D721Med (cell line): ENCODE data around the gene MRPS26.
"Not testable (repeated sequence)": the region's sequence is repeated elsewhere in the genome, so short reads cannot be mapped to it uniquely, and the experiment has no call there.

Source experiments
- DNase-seq: peaks from one replicate; pipeline ENCODE4 v3.0.0; 2011; ENCODE audit warnings: low spot score; ENCODE audit not compliant: insufficient read length
- FAIRE-seq: peaks from 2 replicates; lab custom pipeline; 2011; peaks lifted over from hg19 to GRCh38; lab: Jason Lieb, UNC
- TF ChIP-seq, protein P1 (sequence below): IDR thresholded peaks from 2 replicates; pipeline ENCODE4 v1.5.1; 2012; ENCODE audit warnings: mild to moderate bottlenecking, control low read depth; ENCODE audit not compliant: insufficient read depth; ENCODE audit errors: missing control alignments

Gene MRPS26

DNA sequence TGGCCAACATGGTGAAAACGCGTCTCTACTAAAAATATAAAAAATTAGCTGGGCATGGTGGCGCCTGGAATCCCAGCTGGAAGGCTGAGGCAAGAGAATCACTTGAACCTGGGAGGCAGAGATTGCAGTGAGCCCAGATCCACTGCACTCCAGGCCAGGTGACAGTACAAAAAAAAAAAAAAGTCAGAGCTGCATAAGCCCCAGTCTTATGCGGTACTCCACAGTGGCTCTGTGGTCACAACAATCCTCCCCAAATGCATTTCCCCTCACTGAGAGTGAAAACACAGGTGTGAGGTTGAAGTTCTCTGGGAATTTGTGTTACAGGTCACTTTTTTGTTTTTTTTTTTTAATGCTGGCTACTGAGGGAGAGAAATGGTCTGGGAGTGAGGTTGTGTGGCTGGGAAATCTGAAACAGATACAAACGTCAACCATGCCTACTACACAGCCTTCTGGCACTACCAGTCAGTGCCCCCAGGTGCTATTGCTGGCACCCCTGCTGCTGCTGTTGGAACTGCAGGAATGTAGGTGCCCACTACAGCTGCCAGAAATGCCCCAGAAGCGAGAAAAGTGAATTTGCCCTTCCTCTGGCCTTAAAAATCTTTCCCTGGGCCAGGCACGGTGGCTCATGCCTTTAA is 5.7 kb downstream of the MRPS26 start:
- FAIRE-seq (no peak), DNase-seq (no peak)
- TF ChIP-seq, protein P1, sequence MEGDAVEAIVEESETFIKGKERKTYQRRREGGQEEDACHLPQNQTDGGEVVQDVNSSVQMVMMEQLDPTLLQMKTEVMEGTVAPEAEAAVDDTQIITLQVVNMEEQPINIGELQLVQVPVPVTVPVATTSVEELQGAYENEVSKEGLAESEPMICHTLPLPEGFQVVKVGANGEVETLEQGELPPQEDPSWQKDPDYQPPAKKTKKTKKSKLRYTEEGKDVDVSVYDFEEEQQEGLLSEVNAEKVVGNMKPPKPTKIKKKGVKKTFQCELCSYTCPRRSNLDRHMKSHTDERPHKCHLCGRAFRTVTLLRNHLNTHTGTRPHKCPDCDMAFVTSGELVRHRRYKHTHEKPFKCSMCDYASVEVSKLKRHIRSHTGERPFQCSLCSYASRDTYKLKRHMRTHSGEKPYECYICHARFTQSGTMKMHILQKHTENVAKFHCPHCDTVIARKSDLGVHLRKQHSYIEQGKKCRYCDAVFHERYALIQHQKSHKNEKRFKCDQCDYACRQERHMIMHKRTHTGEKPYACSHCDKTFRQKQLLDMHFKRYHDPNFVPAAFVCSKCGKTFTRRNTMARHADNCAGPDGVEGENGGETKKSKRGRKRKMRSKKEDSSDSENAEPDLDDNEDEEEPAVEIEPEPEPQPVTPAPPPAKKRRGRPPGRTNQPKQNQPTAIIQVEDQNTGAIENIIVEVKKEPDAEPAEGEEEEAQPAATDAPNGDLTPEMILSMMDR: no peak

DNA sequence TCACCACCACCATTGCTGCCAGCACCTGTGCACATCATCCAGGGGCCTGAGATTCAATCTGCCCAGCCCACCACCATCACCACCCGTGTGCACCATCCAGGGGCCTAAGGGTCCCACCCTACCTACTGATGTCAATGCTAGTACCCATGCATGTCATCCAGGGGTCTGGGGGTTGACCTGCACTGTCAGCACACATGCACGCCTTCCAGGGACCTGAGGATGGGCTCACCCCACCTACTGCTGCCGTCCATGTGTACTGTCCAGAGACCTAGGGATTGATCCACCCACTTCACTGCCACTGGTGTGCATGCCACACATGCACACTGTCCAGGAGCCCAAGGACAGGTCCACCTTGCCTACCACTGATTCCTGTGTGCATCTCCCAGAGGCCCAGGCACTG is 13.6 kb downstream of the MRPS26 start:
- FAIRE-seq: no peak
- TF ChIP-seq, protein P1: no peak

DNA sequence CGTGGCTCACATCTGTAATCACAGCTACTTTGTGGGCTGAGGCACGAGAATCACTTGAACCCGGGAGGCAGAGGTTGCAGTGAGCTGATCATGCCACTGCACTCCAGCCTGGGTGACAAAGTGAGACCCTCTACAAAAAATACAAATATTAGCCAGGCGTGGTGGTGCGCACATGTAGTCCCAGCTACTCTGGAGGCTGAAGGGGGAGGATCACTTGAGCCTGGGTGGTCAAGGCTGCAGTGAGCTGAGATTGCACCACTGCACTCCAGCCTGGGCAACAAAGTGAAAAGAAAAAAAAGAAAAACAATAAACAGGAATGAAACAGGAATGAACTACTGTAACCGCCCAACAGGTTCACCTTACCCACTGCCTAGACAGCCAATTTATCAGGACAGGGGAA is 18.3 kb downstream of the MRPS26 start:
- not testable (repeated sequence) for DNase-seq, FAIRE-seq

More for the DNA sequence above, 13.6 kb downstream of the MRPS26 start:
- no peak for DNase-seq

DNA sequence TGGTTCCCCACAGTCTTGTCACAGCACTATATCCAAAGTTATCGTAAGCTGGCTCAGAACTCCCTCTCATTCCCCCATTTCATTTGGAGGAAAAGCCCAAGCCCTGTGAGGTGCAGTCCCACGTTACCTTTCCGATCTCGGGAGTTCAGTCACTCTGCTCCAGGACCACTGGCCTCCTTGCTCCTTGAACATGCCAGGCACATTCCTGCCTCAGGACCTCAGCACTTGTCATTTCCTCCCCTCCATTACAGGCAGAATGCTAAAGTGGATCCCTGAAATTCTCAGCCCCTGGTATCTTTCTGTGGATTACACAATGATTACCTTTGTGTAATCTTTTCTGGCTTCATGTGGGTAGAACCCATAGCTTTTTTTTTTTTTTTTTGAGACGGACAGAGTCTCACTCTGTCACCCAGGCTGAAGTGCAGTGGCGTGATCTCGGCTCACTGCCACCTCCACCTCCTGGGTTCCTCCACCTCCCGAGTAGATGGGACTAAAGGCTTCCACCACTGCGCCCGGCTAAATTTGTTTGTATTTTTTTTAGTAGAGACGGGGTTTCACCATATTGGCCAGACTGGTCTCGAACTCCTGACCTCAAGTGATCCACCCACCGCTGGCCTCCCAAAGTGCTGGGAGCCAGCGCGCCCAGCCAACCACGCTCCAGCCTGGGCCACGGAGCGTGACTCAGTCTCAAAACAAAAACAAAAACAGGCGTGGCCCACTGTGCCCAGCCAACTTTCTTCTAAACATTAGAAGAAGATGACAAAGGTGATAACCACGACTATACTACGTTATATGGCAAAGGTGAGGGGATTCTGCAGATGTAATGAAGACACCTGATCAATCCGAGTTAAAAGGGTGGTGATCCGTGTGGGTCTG is 21.5 kb downstream of the MRPS26 start:
- no peak for FAIRE-seq
- no peak for DNase-seq

DNA sequence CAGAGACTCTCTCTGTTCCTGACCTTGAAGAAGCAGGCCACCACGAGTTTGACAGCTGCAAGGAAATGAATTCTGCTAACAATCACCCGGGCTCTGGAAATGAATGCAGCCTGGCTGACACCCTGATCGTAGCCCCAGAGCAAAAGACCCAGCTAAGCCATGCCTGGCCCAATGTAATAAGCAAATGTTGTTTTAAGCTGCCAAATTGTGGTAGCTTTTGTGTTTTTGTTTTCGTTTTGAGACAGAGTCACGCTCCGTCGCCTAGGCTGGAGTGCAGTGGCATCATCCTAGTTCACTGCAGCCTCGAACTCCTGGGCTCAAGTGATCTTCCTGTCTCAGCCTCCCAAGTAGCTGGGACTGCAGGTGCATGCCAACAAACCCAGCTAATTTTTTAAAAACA is 22.2 kb downstream of the MRPS26 start:
- no peak for DNase-seq
- no peak for FAIRE-seq
- TF ChIP-seq, protein P1: no peak

More for the DNA sequence above, 21.5 kb downstream of the MRPS26 start:
- TF ChIP-seq, protein P1: no peak

DNA sequence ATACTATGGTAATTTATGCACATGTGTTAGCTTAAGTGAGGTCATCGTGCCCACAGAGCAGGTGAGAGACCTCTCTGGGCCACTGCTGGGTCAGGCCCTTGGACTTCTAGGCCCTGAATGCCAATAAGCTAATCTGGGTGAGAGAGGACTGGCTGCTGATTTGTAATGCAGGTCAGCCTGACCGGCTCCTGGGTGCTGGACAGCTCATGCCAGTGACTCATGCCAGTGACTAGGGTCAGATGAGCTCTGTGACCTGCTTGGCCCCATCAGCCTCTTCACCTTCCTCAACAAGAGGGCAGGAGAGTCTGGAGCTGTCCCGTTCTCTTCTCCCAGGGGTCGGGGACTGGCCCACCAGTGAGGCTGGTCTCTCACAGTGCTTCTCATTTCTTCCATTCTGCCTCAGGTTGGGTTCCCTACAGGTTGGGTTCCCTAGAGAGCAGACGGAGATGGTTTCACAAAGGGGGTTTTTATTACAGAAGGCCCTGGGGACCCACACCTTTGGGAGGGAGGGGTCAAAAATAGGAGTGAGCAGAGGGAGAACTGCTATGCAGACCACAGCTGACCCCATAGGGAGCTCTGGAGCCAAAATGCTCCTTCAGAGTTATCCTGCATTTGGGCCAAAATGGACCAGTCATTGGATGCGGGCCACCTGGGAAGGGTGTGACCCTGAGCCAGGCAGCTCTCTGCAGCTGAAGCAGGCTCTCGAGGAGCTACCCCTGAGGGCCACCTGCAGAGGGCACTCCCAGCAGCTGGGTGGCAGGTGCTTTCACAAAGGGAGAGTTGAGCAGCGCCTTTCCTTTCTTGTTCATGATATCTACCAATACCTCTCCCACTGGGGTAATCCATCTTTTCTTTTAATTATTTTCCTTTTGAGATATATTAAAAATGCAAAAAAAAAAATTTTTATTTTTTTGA is 23.4 kb downstream of the MRPS26 start:
- FAIRE-seq (no peak), DNase-seq (no peak)
- TF ChIP-seq, protein P1: peak; percentile 15

DNA sequence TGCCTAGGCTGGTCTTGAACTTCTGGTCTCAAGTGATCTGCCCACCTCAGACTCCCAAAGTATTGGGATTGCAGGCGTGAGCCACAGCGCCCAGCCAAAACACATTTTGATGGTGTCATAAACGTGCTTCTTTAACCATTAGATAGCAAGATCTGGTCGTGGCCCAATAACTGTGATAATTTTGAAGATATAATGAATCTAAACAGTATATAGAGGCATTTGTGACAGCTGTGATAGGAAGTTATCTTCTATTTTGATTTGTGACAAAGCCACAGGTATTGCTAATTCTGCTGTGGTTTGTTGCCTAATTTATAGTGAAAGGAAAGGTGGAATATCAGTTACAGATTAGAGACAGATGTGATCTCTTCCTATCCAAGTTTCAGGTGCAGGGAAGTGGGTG is 24.9 kb downstream of the MRPS26 start:
- no peak for FAIRE-seq
- TF ChIP-seq, protein P1: no peak

More for the DNA sequence above, 24.9 kb downstream of the MRPS26 start:
- no peak for DNase-seq
